HTR-8/SVneo (cell line): ENCODE data around the gene TUBB6.

ENCODE experiments used
- DNase-seq: peaks from one replicate; pipeline ENCODE4 v3.0.0; 2011; ENCODE audit warnings: low spot score, mixed read lengths; ENCODE audit not compliant: insufficient read length
- FAIRE-seq: peaks from 2 replicates; lab custom pipeline; 2011; peaks lifted over from hg19 to GRCh38; lab: Jason Lieb, UNC

Gene TUBB6

DNA sequence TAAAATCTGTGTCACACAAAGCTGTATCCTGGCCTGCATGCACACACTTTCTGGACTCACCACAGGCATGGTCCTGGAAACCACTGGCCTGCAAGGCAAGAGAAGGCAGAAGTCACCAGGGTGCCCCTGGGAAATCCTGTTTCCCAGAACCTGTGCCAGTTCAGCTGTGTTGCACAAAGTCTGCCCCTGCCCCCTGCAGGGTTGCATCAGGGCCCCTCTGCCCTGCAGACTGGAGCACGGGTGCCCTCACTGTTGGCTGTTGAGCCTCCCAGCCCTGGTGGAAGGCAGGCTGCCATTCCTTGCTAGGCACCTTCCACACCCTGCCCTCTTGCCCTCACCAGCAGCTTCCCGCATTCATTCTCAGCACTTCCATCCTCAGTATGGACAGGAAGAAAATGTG is 18.0 kb upstream of the TUBB6 start:
- DNase-seq: no peak
- no peak for FAIRE-seq

DNA sequence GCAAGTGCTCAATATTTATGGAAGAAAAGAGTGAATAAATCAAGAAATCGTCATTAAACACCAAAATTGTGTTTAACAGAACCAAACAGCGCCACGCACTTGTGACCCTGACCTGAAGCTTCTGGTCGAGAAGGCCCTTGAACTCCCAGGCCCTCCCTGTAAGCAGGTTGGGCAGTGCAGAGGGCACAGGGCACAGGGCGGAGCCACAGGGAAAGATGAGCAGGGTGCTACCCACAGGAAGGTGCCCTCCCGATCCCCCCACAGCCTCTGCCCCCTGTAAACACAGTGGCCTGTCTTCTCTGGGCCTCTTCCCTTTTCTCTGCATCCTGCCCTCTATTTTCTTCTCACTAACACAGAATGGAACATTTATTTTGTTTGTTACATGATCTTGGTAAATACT is 16.9 kb upstream of the TUBB6 start:
- DNase-seq (no peak), FAIRE-seq (no peak)

DNA sequence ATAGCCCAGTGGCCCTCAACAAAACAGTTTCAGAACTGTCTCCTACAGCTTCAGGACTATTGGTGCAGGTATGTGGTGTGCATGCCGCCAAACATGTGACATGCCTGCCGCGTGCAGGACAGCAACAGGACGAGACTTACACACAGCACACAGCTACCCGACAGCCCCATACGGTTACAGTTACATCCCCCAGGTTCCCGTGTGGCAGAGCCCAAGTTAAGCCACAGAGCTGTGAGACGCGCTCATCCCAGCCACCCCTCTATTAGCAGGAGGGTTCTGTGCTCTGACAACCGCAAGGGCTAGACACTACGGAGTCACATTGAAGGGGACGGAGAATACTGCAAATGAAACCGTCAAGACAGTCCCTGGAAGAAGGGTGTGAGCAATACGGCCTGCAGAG is 16.4 kb upstream of the TUBB6 start:
- DNase-seq: no peak
- peak; percentile 33 for FAIRE-seq

DNA sequence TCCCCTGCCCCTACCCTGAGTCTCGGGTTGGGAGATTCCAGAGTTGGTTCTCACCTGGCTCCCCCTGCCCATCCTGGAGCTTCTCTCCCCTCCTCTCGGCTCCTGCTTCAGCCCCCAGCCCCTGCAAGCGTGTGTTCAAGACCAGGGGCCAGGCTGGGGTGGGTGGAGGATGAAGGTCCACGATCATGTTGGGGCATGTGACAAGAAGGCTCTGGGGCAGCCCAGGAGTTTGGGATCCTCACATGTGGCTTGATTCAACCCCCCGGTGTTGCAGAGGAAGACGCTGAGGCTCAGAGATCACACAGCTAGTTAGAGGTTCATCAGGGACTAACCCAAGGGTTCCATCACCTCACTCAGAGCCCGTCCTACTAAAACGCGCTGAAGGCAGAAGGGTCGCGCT is 14.2 kb upstream of the TUBB6 start:
- DNase-seq: no peak
- FAIRE-seq: no peak

DNA sequence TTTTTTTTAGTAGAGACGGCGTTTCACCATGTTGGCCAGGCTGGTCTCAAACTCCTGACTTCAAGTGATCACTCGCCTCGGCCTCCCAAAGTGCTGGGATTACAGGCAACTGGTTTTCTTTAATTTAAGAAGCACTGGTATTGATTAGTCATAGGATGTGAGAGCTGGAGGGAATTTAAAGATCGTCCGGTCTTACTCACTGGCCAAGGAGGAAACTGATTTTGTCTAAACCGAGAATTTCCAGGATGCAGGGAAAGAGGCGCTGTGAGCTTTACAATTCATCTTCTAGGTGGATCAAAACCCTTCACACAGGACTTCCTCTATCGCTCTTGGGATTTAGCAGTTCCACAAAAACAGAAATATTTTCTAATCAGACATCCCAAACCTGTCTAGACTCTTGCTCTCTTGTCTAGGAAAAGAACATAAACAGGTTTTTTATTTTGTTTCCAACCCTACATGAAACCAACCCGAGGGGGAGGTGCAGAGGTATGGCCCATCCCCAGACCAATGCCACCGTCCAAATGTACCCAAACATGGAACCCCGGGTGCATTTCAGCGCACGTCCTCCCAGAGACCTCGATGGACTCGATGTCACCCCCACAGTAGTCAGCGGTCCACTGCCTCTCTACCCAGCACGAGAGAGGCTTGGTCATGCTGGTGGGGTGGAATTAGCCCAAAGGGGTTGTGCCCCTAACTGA is 12.5 kb upstream of the TUBB6 start:
- FAIRE-seq: no peak

DNA sequence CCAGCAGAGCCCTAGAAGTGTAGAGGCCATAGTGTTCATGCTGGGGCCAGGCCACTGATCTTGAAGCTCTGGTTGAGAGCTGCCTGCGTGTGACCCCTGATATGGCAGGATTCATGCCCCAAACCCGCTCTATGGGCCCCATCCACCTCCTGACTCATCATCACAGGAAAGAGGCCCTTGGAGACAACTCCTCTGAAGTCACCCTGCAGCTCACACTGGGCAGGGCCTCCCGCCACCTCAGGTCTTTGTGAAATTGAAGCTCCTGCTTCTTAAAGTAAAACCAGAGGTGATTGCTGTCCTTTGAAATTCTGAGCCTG is 12.0 kb upstream of the TUBB6 start:
- FAIRE-seq (peak; percentile 20), DNase-seq (peak; percentile 45)

More for the DNA sequence above, 12.5 kb upstream of the TUBB6 start:
- peak; percentile 31 for DNase-seq

DNA sequence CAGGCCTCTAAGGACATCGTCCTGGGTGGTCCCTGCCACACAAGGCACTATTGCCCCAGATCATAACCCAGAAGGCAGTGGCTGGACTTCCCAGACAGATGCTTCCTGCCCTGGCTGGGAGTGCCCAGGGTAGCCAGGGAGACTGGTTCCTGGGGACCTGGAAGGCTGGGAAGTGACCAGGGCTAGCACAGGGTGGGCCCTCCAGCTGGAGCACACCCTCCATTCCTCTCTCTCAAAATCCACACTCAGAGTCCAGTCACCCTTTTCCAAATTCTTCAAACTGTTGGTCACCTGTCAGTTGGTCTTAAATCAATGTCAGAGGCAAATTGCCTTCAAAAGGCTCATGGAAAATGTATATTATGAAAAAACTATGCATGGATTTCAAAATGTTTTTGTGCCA is 11.6 kb upstream of the TUBB6 start:
- DNase-seq (peak; percentile 26), FAIRE-seq (no peak)

DNA sequence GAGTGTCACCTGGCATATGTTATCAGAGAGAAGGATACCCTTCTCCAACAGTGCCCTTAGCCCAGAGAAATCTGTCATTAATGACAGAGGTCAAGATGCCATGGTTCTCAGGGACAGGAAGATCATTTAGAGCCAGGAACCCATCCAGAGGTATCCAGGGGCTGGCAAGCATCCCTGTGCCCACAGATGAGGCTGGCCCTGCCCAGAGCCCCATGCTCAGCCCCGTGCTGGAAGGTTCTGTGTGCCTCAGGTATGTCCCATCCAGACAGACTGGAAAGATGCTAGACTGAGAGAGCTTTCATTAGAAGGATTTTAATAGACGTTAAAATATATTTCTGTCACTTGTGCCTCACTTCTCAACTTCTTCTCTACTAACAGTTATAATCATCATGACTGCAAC is 8.2 kb upstream of the TUBB6 start:
- DNase-seq (no peak), FAIRE-seq (no peak)

DNA sequence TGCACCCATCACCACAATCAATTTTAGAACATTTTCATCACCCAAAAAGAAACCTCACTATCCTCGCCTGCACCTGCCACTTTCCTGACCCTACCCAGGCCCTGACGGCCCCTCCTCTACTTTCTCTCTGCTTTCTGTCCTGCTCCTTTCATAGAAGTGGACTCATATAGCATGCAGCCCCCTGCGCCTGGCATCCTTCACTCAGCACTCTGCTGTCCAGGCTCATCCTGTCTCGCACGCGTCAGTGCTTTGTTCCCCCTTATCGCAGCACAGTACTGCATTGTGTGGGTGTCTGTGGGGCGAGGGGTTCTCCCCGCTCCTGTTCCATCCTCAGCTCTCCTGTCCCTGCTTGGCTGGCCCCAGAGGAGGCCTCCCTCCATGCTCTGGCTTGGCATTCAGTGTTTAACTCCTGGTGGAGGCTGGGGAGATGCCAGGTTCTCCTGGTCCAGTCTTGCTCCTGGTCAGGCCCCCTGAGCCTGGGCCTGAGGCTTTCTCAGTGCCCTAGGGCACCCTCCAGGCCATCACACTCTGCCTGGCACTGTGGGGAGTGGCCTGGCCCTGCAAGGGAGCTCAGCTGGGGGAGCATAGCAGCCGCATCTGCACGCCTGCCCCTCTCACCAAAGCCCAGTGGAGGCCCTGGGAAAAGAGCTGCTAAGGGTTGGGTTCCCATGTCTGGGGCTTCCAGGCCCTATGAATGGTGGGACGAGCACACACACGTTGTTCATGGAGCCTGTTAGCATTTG is 6.6 kb upstream of the TUBB6 start:
- FAIRE-seq (no peak), DNase-seq (no peak)

DNA sequence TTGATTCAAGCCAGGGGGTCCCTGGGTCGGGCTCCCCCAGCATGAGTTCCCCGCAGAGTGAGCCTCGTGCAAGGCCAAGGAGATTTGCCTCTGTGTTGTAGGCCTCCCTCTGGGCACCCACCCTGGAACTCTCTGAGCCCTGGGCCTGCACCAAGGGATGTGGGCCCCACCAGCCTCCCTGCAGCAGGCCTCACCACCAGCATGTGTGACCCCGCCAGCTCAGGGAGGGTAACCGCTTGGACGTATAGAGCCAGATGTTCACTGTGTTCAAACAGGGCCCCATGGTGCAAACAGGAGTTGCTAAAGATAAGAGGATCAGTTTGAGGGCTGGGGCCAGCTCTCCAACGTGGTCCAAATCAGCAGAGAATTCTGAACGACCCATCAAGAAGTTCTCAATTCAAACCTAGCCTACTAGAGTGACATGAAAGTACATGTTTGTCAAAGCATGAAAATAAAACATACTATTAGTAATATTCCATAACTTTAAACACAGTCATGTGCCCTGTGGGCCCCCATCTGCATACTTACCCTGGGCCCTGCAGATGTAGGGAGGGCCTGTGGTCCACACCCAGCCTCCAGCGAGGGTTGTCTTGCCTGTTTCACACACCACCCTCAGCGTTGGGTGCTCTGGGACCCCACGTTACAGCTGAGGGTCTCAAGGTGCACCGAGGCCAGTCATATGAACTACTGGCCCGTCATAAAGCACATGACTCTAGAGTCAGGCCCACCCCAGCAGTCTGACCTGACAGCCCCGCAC is 5.5 kb upstream of the TUBB6 start:
- no peak for FAIRE-seq

DNA sequence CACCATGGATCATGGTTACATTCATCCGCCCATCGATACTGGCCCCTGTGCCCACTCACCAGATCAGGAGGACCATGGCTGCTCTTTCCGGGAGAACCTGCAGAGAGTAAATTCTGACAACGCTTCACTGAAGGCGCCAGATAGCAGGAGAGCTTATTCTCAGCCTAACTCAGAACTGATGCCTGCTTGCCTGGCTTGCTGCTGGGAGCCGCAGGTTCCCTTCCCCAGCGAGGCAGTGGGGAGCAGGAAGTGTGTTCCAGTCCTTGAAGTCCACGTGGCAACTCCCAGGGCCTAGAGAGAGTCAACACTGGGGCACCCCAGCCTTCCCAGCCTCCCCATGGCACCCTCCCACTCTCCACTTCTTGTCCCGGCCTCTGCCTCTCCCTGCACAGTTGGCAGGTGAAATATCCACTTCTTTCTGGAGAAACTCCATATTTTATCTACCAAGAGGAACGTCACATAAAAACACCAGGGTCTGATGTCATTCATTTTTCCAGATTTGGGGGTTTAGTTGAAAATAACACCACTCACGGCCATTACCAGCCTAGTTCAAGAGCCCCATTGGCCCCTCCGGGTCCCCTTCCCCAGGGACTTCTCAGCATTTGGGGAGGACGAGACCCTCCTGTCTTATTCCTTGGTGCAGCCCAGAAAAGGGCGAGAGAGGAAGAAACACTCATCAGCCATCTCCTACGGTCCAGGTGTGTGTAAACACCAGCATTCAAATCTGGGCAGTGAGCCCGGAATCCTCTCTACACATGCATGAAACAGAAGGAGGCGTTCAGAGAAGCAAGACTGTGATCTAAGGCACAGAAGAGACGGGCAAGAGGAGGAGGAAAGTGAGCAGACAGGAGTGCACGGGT is 3.5 kb upstream of the TUBB6 start:
- FAIRE-seq (no peak), DNase-seq (no peak)

More for the DNA sequence above, 5.5 kb upstream of the TUBB6 start:
- no peak for DNase-seq

DNA sequence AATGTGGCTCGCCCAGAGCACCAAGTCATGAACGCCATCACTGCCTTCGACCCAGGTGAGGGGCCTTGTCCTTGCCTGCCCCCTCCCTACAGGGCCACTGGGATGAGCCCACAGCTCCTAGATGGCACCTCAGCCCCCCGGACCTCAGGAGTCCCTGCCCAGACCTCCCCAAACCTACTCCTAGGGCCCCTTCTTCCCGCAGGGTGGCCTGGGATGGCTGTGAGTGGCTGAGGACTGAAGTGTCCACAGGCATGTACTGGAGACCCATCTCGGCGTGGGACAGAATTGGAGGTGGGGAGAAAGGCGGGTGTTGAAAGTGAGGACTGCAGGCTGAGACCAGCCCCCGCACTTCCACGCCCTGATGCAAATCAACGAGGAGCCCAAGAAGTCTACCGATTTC is 2.8 kb upstream of the TUBB6 start:
- no peak for FAIRE-seq

DNA sequence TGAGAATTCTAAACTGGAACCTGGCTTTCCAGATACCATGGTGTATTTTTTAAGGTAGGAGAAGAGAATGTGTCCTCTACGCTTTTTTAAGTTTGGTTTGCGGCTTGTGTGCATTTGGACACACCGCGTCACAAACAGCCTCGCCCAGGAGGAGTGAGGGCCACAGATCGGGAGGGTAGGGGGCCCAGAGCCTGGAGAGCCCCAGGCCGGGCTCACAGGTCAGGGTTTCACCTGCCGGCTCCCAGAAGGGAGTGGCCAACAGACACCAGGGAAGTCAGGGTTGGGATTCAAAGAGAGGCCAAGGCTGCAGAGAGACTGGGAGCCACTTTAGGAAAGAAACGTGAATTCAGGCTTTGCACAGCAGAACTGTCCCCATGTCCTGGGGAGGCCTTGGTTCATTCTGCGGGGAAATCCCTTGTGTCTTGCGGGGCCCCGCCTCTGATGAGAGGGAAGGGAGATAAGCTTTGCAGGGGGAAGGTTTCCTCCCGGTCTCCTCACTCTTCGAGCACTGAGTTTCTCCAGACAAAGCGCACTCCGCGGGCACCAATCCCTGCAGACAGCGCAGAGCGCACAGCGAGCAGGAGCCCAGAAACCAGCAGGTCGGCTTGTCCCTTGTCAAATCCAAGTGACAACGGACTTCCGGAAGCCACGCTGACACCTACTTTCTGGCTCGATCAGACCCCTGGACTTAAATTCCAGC is 2.0 kb upstream of the TUBB6 start:
- DNase-seq: no peak
- no peak for FAIRE-seq

More for the DNA sequence above, 2.8 kb upstream of the TUBB6 start:
- no peak for DNase-seq

DNA sequence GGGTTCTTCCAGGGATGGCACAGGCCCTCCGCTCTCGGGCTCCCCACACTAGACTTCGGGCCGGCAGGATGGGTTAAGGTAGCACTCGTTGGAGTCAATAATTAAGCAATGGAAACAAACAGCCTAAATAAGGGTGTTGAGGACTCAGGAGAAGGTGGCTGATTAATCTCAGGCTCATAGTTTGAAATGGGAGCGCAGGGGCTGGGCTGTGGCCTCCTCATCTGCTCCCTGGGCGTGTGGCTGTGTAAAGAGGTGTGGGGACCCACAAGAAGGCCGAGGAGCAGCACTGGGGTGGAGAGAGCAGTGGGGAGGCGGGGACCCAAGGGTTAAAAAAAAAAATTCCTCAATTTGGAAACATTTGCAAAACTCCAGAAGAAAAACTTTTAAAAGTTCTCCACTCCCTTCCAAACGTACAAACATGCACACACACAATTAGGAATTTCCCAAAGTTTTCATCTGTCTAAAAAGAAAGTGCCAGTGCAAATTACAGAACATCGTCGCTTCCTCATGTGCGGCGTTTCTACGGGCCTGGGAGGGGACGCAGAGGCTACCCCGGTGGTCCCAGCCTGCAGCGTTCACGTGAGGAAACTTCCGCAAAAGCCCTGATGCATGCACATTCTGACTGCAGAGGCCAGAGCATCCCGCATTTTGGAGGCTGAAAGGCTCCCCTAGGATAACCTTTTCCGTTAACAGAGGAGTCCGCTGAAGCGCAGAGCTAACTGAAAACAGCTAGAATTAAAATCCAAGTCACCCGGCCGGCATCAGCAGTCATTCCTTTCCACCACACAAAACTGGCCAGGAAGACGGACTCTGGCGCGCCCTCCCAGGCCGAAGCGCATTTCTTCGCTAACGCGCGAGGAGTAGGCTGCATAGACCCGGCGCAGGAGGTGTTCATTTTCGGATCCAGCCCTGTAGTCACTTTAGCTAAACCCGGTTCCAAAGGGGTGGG is 1.0 kb upstream of the TUBB6 start:
- no peak for FAIRE-seq
- no peak for DNase-seq

DNA sequence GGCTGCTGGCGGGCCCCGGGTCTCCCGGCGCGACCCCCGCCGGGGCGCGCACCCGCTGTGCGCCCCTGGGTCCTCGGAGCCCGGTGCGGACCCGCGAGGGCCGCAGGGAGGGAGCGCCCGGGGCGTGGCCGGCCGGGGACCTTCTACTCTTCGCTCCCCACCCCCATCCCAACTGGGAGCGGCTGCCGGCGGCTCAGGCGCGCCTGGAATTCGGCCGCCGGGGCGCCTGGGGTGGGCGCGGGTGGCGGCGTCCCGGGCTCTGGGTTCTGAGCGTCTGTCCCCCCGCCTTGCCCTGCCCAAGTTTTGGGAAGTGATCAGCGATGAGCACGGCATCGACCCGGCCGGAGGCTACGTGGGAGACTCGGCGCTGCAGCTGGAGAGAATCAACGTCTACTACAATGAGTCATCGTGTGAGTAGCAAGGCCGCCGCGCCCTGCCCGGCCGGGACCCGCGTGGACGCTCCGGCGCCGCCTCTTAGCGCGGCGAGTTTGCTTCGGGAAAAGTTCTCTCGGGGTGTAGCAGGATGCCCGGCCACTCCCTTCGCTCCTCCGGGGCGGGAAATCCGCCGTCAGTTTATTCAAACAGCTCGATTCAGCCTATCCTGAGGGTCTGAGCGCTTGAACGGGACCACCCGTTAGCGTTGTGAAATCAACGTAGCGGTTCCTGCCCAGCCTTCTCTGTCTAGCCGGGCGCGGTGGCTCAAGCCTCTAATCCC is 502 bp downstream of the TUBB6 start:
- DNase-seq (peak; percentile 61), FAIRE-seq (no peak)

DNA sequence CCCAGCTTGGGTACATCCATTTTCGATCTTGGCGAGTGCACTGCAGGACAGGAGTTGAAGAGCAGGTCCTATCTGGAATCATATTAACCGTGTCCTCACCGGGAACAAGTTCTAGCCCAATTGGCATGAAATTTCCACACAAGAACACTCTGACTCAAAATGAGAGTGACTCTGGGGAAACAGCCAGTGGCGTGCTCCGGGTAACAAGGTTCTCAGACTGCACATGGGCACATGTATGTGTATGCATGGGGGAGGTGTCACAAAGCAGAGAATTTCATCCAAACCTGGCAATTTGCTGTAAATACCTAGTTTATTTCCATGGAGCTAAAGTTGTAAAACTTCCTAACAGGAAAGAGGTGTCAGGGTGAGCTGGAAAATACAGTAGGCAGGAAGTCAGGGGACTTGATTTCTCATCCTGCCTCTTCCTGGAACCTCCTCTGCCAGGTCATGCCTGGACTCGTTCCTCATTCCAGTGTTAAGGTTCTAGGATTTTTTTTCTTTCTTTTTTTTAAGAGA is 1.7 kb downstream of the TUBB6 start:
- no peak for DNase-seq
- FAIRE-seq: no peak

DNA sequence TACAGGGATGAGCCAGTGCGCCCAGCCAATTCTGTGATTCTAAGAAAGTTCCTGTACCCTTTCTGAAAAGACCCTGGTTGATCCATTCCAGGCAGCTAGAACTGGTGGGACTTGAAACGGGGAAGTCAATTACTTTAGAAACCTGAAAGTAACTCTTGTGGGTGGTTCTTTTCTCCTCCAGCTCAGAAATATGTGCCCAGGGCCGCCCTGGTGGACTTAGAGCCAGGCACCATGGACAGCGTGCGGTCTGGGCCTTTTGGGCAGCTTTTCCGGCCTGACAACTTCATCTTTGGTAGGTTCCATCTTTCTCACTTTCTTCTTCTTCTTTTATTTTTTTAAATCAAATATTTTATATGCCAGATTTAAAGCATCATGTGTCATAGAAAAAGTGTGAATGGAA is 2.7 kb downstream of the TUBB6 start:
- no peak for FAIRE-seq
- DNase-seq: no peak

DNA sequence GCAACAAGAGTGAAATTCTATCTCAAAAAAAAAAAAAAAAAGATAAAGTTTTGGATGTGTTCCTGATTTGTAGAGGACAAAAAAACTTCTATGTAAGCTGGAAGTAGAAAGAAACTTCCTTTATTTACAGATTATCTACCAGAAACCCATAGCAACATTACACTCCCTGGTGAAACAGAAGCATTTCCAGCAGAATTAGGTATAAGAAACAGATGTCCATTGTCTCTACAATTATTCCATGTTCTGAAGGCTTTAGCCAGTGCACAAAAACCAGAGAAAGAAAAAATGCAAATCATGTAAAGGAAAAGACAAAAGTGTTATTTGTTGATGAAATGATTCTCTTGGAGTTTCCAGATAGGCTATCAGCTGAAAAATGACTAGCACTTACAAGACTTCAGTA is 4.9 kb downstream of the TUBB6 start:
- FAIRE-seq (no peak), DNase-seq (no peak)
